CD4-positive, alpha-beta T cell (primary cell): ENCODE data around the gene TRIM36. TPM values are rescaled to one million over a fixed set of nuclear protein-coding genes. Genes with fewer than 3 reads are reported as not detected.

ENCODE experiments used
- ATAC-seq: fragments of 200-7000 bp; cut with Tn5 transposase; one replicate; pipeline ENCODE4 v1.10.0; 2022; ENCODE audit warnings: mild to moderate bottlenecking; ENCODE audit not compliant: poor library complexity
- CTCF ChIA-PET: fragments of 350-600 bp; sonication (Branson Sonifier 250); formaldehyde crosslinking; loops from one replicate; lab custom pipeline; 2021; ENCODE audit warnings: antibody characterized with exemption, inconsistent platforms; lab: Charles Lee
- POLR2A ChIA-PET: fragments of 350-600 bp; sonication (Branson Sonifier 250); formaldehyde crosslinking; loops from one replicate; lab custom pipeline; 2021; ENCODE audit warnings: antibody characterized with exemption, inconsistent platforms; lab: Charles Lee
- DNase-seq, 14 experiments: peaks; one replicate each; pipeline ENCODE4 v3.0.0-alpha.2; 2013 to 2020; ENCODE audit warnings: mixed read lengths in 2 of 14
- H3K27ac ChIP-seq, 2 donors: one replicate each; pipeline versions ENCODE4 v1.5.1 to v1.7.0; 2013; ENCODE audit warnings: low read length in 2 of 2, low read depth in 1 of 2, mild to moderate bottlenecking in 1 of 2
- H3K27me3 ChIP-seq, 2 experiments: 1 replicate in 1 of 2; 2 replicates in 1 of 2; pipeline versions ENCODE4 v1.6.1 to v1.7.0; 2013; ENCODE audit warnings: low read length in 2 of 2, control low read depth in 1 of 2, mild to moderate bottlenecking in 1 of 2, moderate library complexity in 1 of 2; ENCODE audit not compliant: insufficient read depth in 2 of 2, control insufficient read depth in 1 of 2
- H3K36me3 ChIP-seq: one replicate; pipeline ENCODE4 v1.6.1; 2013; ENCODE audit warnings: low read length, control low read depth; ENCODE audit not compliant: insufficient read depth
- H3K4me1 ChIP-seq: one replicate; pipeline ENCODE4 v1.6.1; 2013; ENCODE audit warnings: low read length, control low read depth; ENCODE audit not compliant: insufficient read depth
- H3K4me3 ChIP-seq: one replicate; pipeline ENCODE4 v1.5.1; 2013; ENCODE audit warnings: mild to moderate bottlenecking, low read length, moderate library complexity
- H3K9me3 ChIP-seq, 2 experiments: 1 replicate in 1 of 2; 2 replicates in 1 of 2; pipeline versions ENCODE4 v1.6.1 to v1.7.0; 2013; ENCODE audit warnings: low read length in 2 of 2, mild to moderate bottlenecking in 2 of 2, control low read depth in 1 of 2, moderate library complexity in 1 of 2; ENCODE audit not compliant: control insufficient read depth in 1 of 2, insufficient read depth in 1 of 2
- H3K27ac Mint-ChIP-seq: one replicate; pipeline ENCODE4 v1.8.0; 2020; ENCODE audit warnings: mixed read lengths
- H3K27me3 Mint-ChIP-seq: one replicate; pipeline ENCODE4 v1.8.0; 2021; ENCODE audit warnings: mixed read lengths
- H3K36me3 Mint-ChIP-seq: one replicate; pipeline ENCODE4 v1.8.0; 2021; ENCODE audit warnings: low read depth, mixed read lengths
- H3K4me1 Mint-ChIP-seq: one replicate; pipeline ENCODE4 v1.8.0; 2021; ENCODE audit warnings: low read depth, mixed read lengths
- H3K4me3 Mint-ChIP-seq: one replicate; pipeline ENCODE4 v1.8.0; 2020; ENCODE audit warnings: mild to moderate bottlenecking, mixed read lengths
- H3K9me3 Mint-ChIP-seq: one replicate; pipeline ENCODE4 v1.8.0; 2020; ENCODE audit warnings: mixed read lengths
- intact Hi-C, 2 experiments: fragments of 100-400 bp; cut with DNase I in 1 of 2; cut with micrococcal nuclease in 1 of 2; formaldehyde crosslinking; loops; one replicate each; pipeline versions ENCODE4 v1.15.1 to v1.9.0; 2023 to 2025; cut with DNase I, micrococcal nuclease
- total RNA-seq, 174 experiments: library from RNA in 2 of 174; stranded (reverse) in 2 of 174; gene quantifications; one replicate each; pipeline ENCODE4 v1.2.3 and lab custom pipeline; 2021 to 2026
- TF ChIP-seq, protein P1 (sequence below): fragments of 200-600 bp; IDR thresholded peaks from one replicate; pipeline ENCODE4 v1.8.0; 2022; ENCODE audit warnings: antibody characterized with exemption, mild to moderate bottlenecking

TRIM36 gene
- total RNA-seq, 2 experiments from 2014 or later = 0.14 TPM; not detected in 1

DNA sequence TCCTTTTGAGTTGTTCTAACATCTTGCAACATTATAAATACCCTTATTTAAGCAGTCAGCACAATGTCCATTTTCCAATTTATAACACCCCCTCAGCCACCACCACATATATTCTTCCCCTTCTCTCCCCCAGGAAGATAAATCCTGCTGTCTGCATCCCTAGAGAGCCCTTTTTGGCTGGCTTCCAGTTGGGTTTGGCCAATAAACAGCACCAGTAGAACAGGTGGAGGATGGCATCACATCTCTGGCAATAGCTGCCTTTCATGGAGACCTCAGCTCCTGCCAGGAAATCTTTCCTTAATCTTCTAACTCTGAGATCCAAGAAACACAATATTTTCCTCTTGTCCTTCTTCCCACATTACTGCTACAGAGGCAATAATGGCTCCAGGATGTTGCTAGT is 53.7 kb downstream of the TRIM36 start:
- H3K9me3 Mint-ChIP-seq = peaks cover 3% of the 10 kb centered on the region
- TF ChIP-seq, protein P1, sequence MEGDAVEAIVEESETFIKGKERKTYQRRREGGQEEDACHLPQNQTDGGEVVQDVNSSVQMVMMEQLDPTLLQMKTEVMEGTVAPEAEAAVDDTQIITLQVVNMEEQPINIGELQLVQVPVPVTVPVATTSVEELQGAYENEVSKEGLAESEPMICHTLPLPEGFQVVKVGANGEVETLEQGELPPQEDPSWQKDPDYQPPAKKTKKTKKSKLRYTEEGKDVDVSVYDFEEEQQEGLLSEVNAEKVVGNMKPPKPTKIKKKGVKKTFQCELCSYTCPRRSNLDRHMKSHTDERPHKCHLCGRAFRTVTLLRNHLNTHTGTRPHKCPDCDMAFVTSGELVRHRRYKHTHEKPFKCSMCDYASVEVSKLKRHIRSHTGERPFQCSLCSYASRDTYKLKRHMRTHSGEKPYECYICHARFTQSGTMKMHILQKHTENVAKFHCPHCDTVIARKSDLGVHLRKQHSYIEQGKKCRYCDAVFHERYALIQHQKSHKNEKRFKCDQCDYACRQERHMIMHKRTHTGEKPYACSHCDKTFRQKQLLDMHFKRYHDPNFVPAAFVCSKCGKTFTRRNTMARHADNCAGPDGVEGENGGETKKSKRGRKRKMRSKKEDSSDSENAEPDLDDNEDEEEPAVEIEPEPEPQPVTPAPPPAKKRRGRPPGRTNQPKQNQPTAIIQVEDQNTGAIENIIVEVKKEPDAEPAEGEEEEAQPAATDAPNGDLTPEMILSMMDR = no peak
- ChIA-PET POLR2A (no interaction called here), CTCF (no interaction called here)
- no peaks in the 10 kb centered on the region for H3K36me3 Mint-ChIP-seq
- H3K4me1 Mint-ChIP-seq = no peaks in the 10 kb centered on the region
- no peaks in the 10 kb centered on the region for H3K4me1 ChIP-seq
- H3K4me3 ChIP-seq = no peak overlapping the region
- peaks cover 0 to 9% of the 10 kb centered on the region in 2 experiments for H3K9me3 ChIP-seq
- H3K27ac Mint-ChIP-seq = no peak overlapping the region
- H3K27me3 ChIP-seq = peaks cover 7 to 10% of the 10 kb centered on the region in 2 experiments
- no peaks in the 10 kb centered on the region for H3K36me3 ChIP-seq
- no peak overlapping the region for H3K4me3 Mint-ChIP-seq
- ATAC-seq = no peak
- H3K27ac ChIP-seq = no peak overlapping the region
- intact Hi-C loops = no loop called here
- H3K27me3 Mint-ChIP-seq = peaks cover 56% of the 10 kb centered on the region
- no peak for DNase-seq

DNA sequence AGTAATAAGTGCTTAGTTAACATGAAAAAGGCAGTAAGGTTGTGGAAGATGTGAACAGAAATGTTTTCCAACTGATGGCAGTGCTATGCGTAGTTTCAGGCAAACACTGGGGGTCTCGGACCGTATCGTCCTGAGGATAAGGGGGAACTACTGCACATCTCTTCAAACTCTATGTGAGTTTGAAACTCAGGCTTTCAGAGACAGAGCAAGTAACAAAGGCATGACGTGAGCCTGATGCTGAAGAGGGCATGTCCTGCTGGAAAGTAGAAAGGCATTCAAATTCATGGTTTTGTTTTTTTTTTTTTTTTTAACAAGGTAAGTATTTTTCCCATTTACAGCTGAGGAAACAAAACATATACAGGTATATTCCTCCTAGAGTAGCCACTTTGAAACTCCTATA is 59.9 kb downstream of the TRIM36 start:
- CTCF ChIA-PET = interaction anchor here (0.7 to 1.4 kb wide), 2 partner anchors 14 kb away, joined by 3 to 5 read pairs; no protein-coding TSS in a partner anchor
- no peaks in the 10 kb centered on the region for H3K4me1 Mint-ChIP-seq
- no peaks in the 10 kb centered on the region for H3K9me3 ChIP-seq
- no peaks in the 10 kb centered on the region for H3K36me3 ChIP-seq
- no peaks in the 10 kb centered on the region for H3K4me1 ChIP-seq
- intact Hi-C loops = no loop called here
- H3K9me3 Mint-ChIP-seq = no peaks in the 10 kb centered on the region
- H3K27me3 Mint-ChIP-seq = peaks cover 62% of the 10 kb centered on the region
- no peak overlapping the region for H3K4me3 Mint-ChIP-seq
- H3K36me3 Mint-ChIP-seq = no peaks in the 10 kb centered on the region
- TF ChIP-seq, protein P1 = no peak
- POLR2A ChIA-PET = no interaction called here
- DNase-seq (no peak), ATAC-seq (no peak)
- no peak overlapping the region for H3K27ac Mint-ChIP-seq
- no peak overlapping the region for H3K4me3 ChIP-seq
- peaks cover 0 to 18% of the 10 kb centered on the region in 2 experiments for H3K27me3 ChIP-seq
- H3K27ac ChIP-seq = no peak overlapping the region

DNA sequence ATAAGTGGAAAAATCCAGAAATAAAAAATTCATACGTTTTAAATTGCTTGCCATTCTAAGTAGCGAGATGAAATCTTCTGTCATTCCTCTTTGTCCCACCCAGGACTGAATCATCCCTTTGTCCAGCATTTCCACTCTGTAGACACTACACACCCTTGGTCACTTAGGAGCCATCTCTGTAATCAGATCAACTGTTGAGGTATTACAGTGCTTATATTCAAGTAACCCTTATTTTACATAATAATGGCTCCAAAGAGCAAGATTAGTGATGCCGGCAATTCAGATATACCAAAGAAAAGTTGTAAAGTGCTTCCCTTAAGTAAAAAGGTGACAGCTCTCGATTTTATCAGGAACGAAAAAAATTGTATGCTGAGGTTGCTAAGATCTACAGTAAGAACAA is 60.4 kb downstream of the TRIM36 start:
- H3K27me3 ChIP-seq = peaks cover 0 to 23% of the 10 kb centered on the region in 2 experiments
- no peaks in the 10 kb centered on the region for H3K4me1 ChIP-seq
- H3K9me3 ChIP-seq = no peaks in the 10 kb centered on the region
- TF ChIP-seq, protein P1 = no peak
- no peaks in the 10 kb centered on the region for H3K36me3 ChIP-seq
- no peak overlapping the region for H3K4me3 ChIP-seq
- Mint-ChIP-seq H3K27ac (no peak overlapping the region), H3K36me3 (no peaks in the 10 kb centered on the region), H3K9me3 (no peaks in the 10 kb centered on the region), H3K4me1 (no peaks in the 10 kb centered on the region), H3K27me3 (peaks cover 62% of the 10 kb centered on the region), H3K4me3 (no peak overlapping the region)
- no peak overlapping the region for H3K27ac ChIP-seq
- ATAC-seq = no peak
- CTCF ChIA-PET = no interaction called here
- DNase-seq = no peak
- intact Hi-C loops = no loop called here
- POLR2A ChIA-PET = no interaction called here
